ENCODE data around the gene FRMD4A.

FRMD4A gene

DNA sequence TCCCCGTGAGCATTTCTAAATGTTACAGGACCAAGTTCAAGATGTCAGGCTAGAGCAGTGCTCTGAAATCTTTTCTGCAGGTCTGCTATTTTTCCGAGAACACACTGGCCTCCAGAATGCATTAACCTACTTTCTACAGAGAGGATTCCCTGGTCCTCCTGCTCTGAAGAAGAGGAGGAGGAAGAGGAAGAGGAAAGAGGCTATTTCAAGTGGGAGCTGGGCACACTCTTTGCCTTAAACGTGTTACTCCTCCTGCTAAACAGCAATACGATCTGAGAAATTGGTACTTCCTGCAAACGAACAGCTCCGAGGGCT is 157.4 kb downstream of the FRMD4A start:
- peak overlapping the region; percentile 75 for H3K27ac ChIP-seq
- TF ChIP-seq, protein P1, sequence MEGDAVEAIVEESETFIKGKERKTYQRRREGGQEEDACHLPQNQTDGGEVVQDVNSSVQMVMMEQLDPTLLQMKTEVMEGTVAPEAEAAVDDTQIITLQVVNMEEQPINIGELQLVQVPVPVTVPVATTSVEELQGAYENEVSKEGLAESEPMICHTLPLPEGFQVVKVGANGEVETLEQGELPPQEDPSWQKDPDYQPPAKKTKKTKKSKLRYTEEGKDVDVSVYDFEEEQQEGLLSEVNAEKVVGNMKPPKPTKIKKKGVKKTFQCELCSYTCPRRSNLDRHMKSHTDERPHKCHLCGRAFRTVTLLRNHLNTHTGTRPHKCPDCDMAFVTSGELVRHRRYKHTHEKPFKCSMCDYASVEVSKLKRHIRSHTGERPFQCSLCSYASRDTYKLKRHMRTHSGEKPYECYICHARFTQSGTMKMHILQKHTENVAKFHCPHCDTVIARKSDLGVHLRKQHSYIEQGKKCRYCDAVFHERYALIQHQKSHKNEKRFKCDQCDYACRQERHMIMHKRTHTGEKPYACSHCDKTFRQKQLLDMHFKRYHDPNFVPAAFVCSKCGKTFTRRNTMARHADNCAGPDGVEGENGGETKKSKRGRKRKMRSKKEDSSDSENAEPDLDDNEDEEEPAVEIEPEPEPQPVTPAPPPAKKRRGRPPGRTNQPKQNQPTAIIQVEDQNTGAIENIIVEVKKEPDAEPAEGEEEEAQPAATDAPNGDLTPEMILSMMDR (conservative IDR thresholded peaks at IDR 0.05) = no peak

DNA sequence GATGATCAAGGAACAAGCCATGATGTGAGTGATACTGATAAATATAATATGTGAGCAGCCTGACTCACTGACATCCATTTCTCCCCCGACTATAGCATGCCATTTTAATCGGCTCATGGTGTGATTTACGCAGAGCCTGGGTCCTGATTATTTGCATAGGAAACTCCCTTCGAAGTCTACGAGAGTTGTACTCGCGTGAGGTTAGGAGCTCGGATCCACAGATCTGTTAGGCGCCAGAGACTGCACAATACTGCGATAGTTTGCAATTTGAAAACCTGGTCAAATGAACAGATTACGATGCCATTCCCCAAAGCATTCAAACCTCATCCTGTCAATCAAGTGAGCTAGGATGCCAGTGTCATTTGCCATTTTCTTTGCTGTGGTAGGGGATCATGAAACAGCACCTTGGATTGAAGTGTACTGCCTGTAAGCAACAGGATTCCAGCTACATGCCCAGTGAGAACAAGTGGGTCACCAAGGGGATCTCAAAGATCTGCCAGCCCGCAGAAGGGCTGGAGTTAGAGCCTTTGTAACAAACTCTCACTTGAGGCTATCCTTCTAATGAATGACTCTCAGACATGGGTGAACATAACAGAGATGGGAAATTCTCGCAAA is 158.3 kb downstream of the FRMD4A start:
- TF ChIP-seq, protein P1 (conservative IDR thresholded peaks at IDR 0.05) = no peak
- no peak overlapping the region for H3K27ac ChIP-seq

DNA sequence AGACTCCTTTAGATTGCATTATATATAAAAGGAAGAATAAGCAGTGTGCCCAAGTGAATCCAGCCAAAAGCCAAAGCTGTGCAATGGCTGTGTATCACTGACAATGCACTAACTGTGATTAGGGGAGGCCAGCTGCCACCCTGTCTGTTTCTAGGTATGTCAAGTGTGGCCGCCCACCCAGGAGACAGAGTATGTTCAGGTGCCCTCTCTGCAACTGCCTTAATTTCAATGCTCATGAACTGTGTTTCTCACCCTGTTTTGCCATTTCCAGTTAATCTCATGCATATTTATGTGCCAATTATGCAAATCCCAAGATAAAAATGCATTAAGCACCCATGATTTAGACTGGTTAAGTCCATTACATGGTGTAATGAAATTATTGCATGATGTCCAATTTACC is 159.4 kb downstream of the FRMD4A start:
- TF ChIP-seq, protein P1 (conservative IDR thresholded peaks at IDR 0.05) = no peak
- H3K27ac ChIP-seq = no peak overlapping the region

DNA sequence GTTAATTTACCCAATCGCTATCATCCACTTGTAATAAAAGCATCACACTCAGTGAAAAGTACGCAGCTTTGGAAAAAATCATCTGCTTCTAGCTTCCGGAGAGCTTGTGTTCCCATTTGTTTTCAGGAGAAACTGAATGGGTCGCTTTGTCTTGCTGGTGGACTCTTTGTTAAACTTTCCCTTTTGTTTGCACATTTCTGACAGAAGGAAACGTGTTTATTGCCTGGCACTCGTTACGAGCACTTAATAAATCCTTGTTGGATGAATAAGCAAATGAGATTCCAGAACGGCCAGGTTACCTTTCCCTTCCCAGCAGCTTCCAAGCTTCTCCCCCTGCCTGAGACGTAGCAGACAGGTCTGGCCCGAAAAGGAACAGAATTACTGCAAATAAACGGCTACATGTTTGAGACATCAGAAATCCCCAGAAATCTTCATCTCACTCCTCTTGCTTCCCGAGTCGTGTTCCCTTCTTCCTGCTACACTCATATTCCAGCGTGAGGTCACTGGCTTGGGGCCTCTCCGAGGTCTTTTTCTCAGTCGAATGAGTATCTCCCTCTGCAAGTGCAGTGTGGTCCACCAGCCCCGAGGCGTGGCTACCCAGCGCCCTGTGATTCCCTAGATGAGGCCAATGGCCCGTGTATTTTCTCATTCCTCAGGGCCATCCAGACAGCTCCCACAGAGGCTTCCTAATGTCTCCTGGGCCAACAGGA is 167.2 kb downstream of the FRMD4A start:
- H3K27ac ChIP-seq = peak overlapping the region; percentile 75
- TF ChIP-seq, protein P1 (conservative IDR thresholded peaks at IDR 0.05) = no peak

DNA sequence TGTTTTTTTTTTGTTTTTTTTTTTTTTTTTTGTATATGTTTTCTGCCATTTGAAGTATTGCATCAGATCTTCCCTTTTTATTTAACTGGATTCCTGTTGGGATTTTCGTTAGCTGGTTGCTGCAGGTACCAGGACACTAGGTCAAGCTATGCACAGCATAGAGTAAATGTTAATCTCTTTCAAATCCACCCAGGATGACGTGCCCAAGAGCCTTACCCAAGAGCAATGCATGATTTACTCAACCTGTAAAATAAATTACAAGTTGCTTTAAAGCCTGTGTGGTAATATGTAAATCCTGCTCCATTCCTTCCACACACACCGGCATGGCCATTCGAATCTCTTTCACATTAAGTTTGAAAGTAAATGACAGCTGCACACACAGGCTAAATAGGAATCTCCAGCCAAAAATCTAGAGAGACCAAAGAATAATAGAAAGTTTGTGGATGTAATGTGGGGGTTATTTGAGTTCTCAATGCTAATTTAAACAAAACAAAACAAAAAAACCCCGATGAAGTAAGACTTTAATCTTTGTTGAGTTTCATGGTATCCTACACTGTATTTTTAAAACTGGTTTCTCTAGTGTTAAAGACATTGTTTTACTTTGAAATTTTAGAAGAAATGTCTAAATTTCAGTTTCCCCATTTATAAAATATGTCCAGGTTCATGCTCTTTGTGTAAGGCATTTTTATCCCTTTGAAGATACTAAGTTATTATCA is 167.9 kb downstream of the FRMD4A start:
- TF ChIP-seq, protein P1 (conservative IDR thresholded peaks at IDR 0.05) = no peak

DNA sequence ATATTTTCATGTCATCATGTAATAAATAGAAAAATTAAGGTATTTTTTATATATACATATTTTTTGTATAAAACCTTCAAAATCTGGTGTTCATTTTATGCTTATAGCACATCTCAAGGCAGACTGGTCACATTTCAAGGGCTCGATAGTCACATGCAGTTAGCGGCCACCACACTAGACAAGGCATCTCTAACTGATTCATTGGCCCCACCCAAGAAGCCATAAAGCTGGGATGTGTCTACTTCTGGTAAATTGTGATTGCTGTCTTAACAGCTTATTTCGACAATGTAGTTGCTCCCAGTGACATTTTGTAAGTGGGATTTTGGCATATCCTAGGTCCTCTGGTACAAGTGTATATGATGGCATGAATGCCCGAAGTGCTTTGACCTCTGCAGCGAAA is 168.7 kb downstream of the FRMD4A start:
- TF ChIP-seq, protein P1 (conservative IDR thresholded peaks at IDR 0.05) = no peak
- H3K27ac ChIP-seq = peak overlapping the region; percentile 75

More for the DNA sequence above, 167.9 kb downstream of the FRMD4A start:
- peak overlapping the region; percentile 75 for H3K27ac ChIP-seq

DNA sequence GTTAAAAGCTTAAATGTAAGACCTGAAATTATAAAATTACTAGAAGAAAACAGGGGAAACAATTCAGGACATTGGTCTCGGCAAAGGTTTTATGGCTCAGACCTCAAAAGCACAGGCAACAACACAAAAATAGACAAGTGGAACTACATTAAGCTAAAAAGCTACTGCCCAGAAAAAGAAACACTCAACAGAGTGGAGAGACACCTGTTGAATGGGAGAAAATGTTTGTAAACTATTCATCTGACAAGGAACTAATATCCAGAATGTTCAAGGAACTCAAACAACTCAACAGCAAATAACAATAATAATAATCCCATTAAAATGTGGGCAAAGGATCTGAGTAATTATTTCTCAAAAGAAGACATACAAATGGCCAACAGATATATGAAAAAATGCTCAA is 170.4 kb downstream of the FRMD4A start:
- TF ChIP-seq, protein P1 (conservative IDR thresholded peaks at IDR 0.05) = no peak
- no peak overlapping the region for H3K27ac ChIP-seq

Measured in VCaP (cell line).